Stimulated activated CD8-positive, alpha-beta memory T cell treated with anti-CD3 and anti-CD28 coated beads, Interleukin-7, amount 100 ng/mL, for 48 hours (primary cell): Measurements from ENCODE around the gene CENPB.

ENCODE experiments used
- DNase-seq, 2 donors: peaks; one replicate each; pipeline ENCODE4 v3.0.0-alpha.2; 2020; ENCODE audit warnings: low read depth in 1 of 2; ENCODE audit errors: extremely low read depth in 1 of 2

CENPB gene

GRCh38 chr20:3767427-3768341 is 18.9 kb downstream of the CENPB start, which contains the start of gene ADISSP:
ADISSP (minus strand) TSS chr20:3767753; CDS start chr20:3760100, 7,653 bp downstream.
- peak; percentile 97 for DNase-seq

GRCh38 chr20:3767110-3767426 is 19.5 kb downstream of the CENPB start:
- no peak for DNase-seq

GRCh38 chr20:3766422-3767109 is 20.0 kb downstream of the CENPB start:
- DNase-seq = no peak

- no peak for DNase-seq
Observed at GRCh38 chr20:3765171-3765882, 21.2 kb downstream of the CENPB start.

GRCh38 chr20:3764659-3765058 is 21.9 kb downstream of the CENPB start:
- no peak for DNase-seq

- DNase-seq = no peak
Observed at GRCh38 chr20:3763671-3764601, 22.6 kb downstream of the CENPB start.

- DNase-seq = no peak
Observed at GRCh38 chr20:3760655-3761348, 25.7 kb downstream of the CENPB start.

- no peak for DNase-seq
Observed at GRCh38 chr20:3759884-3760283, 26.7 kb downstream of the CENPB start.

- no peak for DNase-seq
Observed at GRCh38 chr20:3759316-3759823, 27.2 kb downstream of the CENPB start.

- no peak for DNase-seq
Observed at GRCh38 chr20:3758566-3758965, 28.0 kb downstream of the CENPB start.

- no peak for DNase-seq
Observed at GRCh38 chr20:3757268-3757667, 29.3 kb downstream of the CENPB start.

- no peak for DNase-seq
Observed at GRCh38 chr20:3755814-3756480, 30.6 kb downstream of the CENPB start.

- no peak for DNase-seq
Observed at GRCh38 chr20:3755269-3755668, 31.3 kb downstream of the CENPB start.

GRCh38 chr20:3754276-3754630 is 32.3 kb downstream of the CENPB start:
- DNase-seq = no peak

GRCh38 chr20:3753501-3754275 is 32.9 kb downstream of the CENPB start:
- DNase-seq = no peak

- peak in 1 of 2 donors; percentile 23 for DNase-seq
Observed at GRCh38 chr20:3753098-3753497, 33.4 kb downstream of the CENPB start.

GRCh38 chr20:3752386-3752759 is 34.2 kb downstream of the CENPB start:
- no peak for DNase-seq

GRCh38 chr20:3751675-3752385 is 34.7 kb downstream of the CENPB start:
- DNase-seq = peak; percentile 19 to 45
